Measurements from ENCODE around the gene FOXB1.

The FOXB1 gene

DNA sequence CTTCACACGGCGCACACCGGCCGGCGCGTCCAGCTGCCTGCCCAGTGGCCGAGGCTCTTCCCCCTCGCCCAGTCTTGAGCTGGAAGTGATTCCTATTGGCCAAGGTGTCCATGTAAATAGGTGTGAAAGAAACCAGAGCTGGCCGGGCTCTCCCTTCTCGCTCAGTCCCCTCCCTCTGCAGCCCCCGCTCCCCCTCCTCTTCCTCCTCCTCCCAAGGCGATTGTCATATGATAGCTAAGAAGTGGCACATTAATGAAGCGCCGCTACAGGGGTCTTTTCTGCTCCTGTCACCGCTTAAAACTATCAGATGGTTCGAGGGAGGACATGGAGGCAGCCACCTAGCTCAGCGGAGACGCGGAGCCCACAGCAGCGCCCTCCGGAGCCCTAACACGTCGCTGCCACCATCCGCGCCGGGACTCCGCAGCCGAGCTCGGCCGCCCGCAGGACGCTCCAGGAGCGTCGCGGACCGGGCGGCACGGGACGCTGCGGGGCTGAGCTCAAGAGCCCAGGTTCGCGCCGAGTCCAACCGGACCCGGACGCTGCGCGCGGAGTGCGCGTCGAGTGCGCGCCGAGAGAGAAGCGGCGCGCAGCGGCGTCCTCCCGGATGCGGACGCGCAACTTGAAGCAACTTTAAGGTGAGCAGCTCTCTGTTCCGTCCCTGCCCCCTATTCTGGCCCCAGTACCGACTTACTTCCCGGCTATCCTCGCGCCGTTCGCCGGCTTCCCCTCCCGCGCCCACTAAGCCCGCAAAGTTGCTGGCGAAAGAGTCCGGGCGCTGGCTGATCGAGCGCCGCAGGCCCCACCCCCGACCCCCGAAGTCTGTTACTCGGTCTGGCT, at the start of gene FOXB1:
FOXB1 (plus strand) TSS at position 303 of the 837 bp plus-strand sequence. CDS start 653 bp downstream, outside the sequence.
- DNase-seq = peak; percentile 19

DNA sequence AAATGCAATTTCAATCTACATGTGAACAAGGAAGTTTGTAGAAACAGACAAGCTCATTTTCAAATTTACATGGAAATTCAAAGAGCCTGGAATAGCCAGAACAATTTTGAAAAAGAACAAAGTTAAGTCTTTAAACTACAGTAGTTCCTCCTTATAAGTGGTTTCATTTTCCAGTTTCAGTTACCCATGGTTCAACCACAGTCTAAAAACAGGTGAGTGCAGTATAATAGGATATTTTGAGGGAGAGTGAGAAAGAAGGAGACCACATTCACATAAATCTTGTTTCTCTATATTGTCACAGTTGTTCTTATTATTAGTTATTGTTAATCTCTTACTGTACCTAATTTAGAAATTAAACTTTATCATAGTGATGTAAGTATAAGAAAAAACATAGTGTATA, 45.8 kb upstream of the FOXB1 start:
- DNase-seq = no peak

DNA sequence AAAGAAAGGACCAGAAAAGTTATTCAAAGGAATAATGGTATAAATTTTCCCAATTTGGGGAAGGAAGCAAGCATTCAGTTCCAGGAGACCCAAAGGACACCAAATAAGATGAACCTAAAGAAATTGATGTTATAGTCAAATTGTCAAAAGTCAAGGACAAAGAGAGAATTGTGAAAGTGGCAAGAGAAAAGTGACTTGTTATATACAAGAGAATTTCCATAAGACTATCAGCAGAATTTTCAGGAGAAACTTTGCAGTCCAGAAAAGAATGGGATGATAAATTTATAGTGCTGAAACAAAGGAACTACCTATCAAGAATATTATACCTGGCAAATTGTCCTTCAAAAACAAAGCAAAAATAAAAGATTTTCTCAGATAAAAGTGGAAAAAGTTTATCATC, 43.8 kb upstream of the FOXB1 start:
- no peak for DNase-seq

DNA sequence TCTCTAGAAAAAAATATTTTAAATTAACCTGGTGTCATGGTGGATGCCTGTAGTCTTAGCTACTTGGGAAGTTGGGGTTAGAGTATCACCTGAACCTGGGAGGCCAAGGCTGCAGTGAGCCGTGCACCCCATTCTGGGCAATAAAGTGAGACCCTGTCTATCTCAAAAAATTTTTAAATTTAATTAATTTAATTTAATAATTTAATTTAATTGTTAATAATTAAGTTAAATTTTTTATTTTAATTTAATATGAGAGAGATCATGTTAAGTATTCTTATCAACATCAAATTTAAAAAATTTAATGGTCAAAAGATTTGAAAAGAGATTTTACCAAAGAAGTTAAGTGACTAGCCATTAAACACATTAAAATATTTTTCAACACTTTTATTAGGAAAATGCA, 40.8 kb upstream of the FOXB1 start:
- no peak for DNase-seq

DNA sequence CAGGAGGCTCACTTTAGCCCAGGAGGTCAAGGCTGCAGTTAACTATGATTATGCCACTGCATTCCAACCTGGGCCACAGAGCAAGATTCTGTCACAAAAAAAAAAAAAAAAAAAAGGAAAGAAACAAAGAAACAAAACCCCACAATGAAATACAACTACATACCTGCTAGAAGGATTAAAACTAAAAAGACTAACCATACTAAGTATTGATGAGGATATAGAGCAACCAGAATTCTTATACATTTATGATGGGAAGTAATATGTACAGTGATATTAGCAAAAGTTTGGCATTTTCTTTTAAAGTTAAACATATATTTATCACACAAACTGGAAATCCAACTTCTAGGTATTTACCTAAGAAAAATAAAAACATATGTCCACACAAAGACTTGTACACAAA, 40.2 kb upstream of the FOXB1 start:
- DNase-seq = no peak

DNA sequence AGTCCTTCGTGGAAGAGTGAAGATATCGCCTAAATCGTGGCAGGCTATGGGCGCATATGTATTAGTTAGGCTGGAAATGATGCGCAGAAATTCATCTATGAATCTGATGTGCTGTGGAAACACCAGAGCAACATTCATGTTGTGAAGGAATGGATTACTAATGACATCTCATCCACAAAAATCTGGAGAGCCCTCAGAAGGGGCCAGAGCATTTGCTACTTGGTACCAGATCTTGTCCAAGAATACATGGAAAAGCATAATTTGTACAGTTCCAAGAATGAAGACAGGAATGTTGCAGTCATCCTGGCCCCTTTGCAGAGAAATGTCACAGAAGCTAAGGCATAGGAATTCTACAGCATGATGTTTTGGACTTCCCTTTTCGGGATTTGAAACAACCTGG, 38.4 kb upstream of the FOXB1 start:
- no peak for DNase-seq

DNA sequence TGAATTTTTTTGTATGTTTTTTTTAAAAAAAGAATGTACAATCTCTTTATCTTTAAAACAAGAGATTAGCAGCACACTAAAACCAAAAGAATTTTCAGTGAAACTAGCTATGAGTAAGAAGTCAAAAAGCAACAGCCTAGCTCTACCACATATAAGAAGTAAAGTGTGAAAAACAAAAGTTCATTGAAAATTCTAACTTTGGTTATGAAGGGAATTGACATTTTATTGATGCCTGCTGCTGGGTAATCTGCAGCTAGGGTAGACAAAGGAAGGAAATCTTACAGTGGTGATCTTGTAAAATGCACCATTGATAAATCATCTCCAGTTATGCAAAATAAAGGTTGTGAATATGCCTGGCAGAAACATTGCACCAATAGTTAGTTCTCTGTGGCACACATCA, 37.8 kb upstream of the FOXB1 start:
- no peak for DNase-seq

DNA sequence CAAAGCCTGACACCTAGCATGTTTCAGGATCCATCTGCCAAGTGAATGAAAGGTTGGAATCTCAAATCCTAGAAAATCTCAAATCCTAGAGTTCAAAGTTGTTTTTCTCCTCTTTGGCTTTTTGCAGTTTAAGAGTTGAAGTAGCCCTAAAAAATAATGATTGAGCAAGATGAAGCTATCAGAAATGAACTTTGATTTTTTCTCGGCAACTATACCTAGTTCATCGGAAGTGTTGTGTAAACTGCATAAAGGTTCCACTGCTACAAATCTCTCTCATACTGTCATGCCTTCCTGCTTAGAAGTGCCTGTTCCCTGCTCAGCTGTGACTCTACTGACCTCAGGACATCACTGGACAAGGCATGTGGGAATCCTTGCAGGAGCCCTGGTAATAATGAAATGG, 35.8 kb upstream of the FOXB1 start:
- DNase-seq = no peak

DNA sequence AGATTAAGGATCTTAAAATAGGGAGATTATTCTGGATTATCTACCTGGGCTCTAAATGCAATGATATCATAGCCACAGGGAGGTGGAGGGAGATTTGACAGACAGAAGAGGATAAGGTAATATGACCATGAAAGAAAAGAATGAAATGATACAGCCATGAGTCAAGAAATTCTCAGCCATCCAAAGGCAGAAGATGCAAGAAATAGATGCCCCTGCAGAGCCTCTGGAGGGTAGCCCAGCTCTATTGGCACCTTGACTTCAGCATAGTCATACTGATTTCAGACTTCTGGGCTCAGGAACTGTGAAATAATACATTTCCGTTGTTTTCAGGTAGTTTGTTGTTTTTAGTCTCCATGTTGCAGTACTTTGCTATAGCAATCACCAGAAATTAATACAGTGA, 31.9 kb upstream of the FOXB1 start:
- no peak for DNase-seq

DNA sequence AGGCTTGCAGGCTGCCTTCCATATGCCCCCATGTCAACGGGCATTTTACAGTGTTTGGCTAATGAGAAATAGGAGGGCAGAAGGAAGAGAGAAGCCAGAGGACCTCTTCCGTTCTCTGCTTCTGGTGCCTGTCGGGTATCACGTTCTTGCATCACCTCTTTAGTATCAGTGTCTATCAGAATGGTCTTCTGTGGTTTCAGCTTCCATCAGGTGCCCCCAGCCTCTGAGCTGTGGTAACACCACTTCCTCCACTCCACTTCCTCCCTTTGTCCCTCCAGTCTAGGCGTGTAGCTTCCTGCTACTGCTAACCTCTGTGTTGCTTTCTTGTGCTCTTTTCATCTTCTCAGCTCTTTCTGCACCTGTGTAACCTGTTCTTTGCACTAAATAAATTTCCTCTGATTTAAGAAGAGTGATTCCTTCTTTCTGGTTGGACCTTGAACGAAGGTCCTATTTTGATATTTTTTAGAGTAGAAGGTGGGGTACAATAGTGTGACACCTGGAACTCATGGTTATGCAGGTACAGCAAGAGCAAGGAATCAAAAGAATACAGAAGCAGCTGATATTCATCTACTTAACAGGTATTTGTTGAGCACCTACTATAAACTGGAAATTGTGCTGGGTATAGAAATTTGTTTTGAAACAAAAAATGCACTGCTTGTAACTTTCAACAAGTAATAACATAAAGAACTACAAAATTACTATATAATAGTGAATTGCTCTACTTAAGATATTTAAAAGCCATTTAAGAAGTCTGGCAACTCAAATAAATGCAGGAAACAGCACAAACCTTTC, 27.4 kb upstream of the FOXB1 start:
- no peak for DNase-seq

DNA sequence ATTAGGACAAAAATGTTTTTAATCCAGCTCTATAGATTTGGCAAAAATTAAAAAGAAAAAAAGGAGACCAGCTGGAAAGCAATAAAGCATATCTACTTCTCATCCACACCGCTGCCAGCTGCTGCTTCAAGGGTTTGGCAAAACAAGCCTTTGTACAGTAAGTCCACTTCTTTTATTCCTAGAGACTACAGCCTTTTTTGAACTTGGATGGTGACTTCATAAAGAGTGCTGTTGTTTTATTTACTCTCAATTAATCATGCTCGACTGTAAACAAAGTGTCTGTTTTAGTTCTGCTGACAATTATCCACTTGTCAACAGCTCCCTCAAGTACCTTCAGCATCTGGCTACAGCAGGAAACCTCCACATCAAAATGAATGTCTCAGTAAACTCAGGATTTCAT, 12.3 kb upstream of the FOXB1 start:
- peak; percentile 97 for DNase-seq

DNA sequence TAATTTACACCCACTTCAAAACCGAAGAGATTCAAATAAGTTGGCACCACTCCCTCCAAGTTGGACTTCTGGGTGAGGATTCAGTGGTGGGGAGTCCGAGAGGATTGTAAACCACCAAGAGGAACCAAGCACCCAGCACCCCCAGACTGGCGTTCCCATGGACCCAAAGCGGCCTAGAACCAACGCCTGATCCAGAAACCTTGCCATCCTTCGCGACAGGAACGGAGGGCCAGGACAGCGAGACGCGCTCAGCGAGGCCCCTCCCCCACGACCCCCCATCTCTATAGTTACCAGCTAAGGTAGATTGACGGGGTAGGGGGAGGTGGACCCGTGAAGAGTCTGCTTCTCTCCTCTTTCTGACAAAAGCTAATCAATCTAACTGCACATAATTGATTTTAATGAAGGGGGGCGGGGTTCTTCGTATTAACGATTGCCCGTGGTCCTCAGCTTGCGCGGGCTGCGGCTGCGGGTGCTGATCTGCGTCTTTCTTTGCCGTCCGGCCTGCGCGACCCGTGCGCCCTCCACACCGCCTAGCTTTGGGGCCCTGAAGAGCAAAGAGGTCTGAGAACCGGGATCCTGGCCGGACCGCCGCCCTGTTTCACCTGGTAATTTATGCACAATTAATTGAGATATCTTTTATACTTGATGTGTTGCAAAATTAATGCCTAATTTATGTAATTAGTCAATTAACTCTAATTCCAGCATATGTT, 10.9 kb upstream of the FOXB1 start:
- DNase-seq = no peak

DNA sequence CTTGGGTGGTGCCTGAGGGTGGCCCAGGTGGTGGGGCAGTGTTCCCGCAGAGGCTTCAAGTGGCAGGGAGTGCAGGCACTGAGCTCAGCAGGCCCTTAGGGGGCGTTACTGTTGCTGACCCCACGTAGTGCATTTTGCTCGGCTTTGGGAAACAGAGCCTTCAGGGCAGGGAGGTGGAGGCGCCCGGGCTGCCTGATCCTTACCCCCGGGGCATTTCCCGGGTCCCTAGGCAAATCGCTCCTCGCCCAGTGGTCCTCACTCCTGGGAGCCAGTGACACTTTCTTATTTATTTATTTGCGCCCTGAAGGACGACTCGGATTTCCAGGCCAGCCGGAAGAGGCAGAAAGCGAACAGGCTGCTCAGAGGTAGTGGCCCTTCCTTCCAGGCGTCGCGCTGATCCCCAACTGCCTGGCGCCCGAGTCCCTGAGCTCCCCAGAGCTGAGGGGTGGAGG, 10.1 kb upstream of the FOXB1 start:
- no peak for DNase-seq

DNA sequence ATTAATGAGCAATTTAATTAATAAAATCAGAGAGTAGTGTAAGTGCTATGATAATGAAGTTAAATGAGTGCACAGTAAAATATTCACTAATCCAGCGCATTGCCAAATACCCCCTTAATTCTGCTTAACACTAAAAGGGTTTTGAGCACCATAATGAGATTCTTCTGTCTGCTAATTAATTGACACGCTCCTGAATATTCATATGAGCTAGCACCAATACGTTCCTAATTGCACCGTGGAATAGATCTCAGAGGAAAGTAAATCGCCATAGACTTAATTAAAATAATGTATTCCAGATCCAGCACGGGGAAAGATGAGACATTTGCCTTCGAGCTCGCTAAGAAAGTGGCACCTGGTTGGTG, 9.6 kb upstream of the FOXB1 start:
- no peak for DNase-seq

DNA sequence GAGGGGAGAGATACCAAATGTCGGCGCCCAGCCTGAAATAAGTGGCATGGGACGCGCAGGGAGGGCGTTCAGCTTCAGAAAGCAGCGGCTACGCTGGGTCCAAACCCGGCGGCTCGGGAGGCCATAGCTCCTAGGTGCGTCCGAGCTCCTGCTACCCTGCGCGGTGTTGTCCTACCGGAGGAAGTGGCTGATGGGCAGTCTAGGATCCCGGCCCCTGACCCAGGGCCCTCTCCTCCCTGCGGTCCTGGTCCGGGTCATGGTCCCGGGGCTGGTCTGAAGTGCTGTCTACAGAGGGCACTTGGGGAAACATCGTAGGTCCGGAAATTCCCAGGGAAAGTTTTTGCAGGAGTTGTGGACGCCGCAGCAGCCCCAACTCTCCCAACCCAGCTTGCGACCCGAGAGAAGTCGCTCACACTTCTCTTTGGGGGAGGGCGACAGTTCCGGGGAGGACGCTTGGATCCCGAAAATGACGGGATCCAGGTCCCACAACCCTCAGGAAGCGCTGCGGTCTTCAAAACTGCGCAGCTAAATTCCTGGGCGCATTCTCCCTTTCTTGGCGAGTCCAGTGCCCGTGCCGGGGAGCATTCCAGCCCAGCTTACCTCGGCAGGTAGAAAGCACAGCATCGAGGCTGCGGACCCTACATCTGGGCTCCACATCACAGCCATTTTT, 9.1 kb upstream of the FOXB1 start:
- no peak for DNase-seq

DNA sequence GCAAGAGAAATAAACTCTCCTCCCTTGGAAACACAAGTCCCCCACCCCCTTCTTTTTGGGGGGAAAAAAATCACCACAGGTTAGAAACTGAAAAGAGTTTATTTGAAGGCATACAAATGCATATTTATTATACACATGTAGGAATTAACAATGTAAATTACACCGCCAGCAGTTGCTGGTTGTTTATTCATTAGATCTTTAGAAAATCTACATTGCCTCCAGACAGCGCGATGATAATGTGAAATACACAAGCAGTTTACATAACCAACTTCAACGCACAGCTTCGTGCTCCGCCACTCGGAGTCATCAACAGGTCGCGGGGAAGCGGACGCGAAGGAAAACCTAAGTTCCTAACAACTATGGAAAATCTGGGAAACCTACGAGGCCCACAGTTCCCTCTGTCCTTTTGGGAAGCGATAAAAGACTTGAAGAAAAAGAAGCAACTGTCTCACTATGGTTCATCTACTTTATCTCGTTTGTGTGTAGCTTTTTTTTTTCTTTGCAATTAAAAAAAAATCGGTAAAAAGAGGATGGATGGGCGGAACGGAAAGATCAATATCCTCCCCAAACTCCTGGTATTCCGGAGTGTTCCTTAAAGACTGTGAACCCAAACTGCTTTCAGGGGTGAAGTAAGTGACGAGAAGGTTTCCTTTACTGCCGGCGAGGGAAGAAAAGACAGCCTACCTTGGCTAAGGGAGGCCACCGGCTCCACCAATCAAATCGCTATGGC, 8.4 kb upstream of the FOXB1 start:
- no peak for DNase-seq

DNA sequence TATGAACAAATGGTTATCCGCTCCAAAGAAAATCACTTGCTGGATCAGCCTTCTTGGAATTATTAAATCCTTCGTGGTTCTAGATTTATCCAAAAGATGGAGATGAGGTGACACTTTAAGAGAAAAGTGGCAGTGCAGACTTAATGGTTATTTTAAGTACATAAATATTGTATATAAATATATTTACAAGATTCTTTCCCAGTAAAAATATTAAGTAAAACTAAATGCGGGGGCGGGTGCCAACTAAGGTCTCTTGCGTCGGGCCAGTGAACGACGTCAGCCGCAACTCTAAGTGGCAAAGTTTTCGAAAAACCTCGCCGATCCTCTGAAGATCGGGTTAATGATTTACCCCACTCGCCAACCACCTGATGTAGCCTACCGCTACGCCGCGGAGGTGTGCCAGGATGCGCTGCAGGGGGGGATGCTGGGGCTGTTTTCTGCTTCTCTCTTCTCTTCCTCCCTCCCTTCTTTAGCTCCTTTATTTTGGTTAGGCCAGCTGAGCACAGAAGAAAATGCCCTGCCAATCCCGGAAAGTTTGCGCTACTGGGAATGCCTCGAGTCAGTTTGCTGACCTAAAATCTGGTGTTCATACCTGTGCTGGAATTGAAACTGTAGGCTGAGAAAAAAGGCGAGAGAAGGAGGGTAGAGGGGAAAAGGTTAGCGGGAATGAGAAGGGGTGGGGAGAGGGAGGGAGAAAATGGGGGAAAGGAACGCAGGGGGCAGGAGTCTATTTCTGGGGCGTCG, 7.6 kb upstream of the FOXB1 start:
- no peak for DNase-seq

DNA sequence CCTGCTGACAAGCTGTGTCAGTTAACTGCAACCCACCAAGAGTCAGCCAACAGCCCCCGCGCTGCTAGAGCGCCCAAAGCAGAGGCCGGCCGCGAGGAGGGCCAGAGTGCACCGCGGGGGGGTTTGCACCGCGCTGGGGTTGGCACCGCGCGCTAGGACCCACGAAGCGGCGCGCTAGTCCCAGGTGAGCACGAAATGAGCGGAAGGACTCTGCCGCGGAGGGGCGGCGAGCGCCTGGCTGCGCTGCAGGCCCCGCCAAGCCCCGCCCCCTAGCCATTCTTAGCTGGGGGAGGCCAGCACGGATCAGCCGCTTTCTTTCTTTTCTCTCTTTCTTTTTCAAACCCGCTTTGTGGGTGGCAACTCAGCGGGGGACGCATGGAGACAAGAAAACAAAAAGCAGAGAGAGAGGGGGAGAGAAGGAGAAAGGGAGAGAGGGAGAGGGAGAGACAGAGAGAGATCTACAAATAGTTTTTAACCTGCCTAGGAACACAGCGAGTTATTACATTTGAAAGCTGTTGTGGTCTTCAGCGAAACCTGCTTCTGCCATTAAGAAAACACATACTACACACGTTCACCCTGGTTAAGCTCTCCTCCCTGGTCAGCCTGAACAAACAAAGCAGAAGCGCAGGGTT, 6.9 kb upstream of the FOXB1 start:
- DNase-seq = peak; percentile 69

DNA sequence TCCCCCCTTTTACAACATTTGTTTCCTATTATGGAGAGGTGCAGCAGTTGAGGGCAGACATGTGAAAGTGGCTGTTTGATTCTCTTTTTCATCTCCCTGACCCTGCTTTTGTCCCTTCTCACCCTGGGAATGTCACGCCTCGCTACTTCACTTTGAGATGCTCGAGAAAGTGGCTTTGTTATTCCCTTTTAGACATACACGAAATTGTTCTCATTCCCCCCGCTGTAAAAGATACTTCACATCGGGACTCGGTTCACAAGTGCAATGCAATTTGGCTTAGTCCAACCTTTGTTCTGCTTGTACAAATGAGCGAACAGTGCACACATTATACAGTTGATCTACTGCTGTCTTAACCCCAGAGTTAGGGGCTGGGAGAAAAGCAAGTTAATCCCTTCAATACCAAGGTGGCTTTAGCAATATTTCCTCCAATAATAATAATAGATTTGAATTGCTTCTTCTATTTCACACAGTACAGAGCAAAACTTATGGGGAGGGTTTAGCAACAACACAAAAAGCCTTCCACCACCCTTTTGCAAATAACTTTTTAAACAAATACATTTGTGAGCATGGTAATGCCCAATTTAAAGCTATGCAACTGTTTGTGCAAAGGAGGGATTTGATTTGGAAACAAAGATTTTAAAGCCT, 5.7 kb upstream of the FOXB1 start:
- no peak for DNase-seq

DNA sequence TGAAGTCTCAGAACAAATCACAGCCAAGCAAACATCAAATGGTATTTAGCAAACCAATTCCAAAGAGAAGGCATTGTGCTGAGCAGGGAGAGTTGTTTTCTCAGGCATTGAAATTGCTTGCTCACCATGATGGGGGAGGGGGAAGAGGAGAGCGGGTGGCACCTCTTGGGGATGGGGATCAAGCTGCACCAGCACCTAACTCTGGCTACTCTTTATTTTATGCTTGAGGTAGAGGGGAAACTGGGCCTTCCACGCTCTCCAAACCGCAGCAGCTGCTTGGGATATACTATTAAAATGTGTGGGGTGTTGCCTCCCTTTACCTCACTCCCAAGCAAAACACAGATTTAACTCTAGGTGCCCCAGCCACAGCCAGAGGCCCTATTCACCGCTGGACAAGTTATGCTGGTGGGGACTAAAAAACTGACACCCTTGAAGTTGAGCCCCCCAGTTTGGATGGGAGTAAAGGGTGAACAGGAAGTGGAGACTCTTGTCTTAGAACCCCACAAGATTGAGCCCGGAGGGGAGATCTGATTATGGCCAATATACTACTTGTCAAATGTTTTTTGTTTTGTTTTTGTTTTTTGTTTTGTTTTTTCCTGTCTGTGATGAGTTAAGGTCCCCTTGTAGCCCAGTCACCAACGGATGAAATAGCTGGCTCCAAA, 5.0 kb upstream of the FOXB1 start:
- no peak for DNase-seq

Measured in NCI-H1105 (cell line).